Measurements from ENCODE around the gene TMEM222.

Gene TMEM222

GRCh38 chr1:27342778-27343638 lies 21.0 kb downstream of the TMEM222 start:
- no peak for DNase-seq

- no peak for DNase-seq
Observed at GRCh38 chr1:27343639-27344025, 21.7 kb downstream of the TMEM222 start.

- DNase-seq, result no peak
Observed at GRCh38 chr1:27345272-27345671, 23.3 kb downstream of the TMEM222 start.

GRCh38 chr1:27346357-27346756 lies 24.4 kb downstream of the TMEM222 start:
- no peak for DNase-seq

- DNase-seq, result no peak
Observed at GRCh38 chr1:27346991-27347624, 25.1 kb downstream of the TMEM222 start.

- DNase-seq, result no peak
Observed at GRCh38 chr1:27348861-27349783, 27.2 kb downstream of the TMEM222 start.

- DNase-seq, result no peak
Observed at GRCh38 chr1:27349784-27350662, 28.1 kb downstream of the TMEM222 start.

GRCh38 chr1:27350663-27351540 lies 28.9 kb downstream of the TMEM222 start:
- no peak for DNase-seq

- DNase-seq, result no peak
Observed at GRCh38 chr1:27351541-27352107, 29.7 kb downstream of the TMEM222 start.

- no peak for DNase-seq
Observed at GRCh38 chr1:27353166-27353565, 31.2 kb downstream of the TMEM222 start.

- DNase-seq, result no peak
Observed at GRCh38 chr1:27353629-27354028, 31.7 kb downstream of the TMEM222 start.

- DNase-seq, result no peak
Observed at GRCh38 chr1:27355683-27356082, 33.7 kb downstream of the TMEM222 start.

GRCh38 chr1:27356277-27356618 lies 34.3 kb downstream of the TMEM222 start:
- no peak for DNase-seq

- no peak for DNase-seq
Observed at GRCh38 chr1:27356619-27357280, 34.8 kb downstream of the TMEM222 start.

GRCh38 chr1:27357281-27358037 lies 35.5 kb downstream of the TMEM222 start:
- DNase-seq, result no peak

GRCh38 chr1:27358038-27358927 lies 36.3 kb downstream of the TMEM222 start:
- DNase-seq, result no peak

GRCh38 chr1:27358928-27359313 lies 37.0 kb downstream of the TMEM222 start:
- DNase-seq, result no peak

- no peak for DNase-seq
Observed at GRCh38 chr1:27359822-27360158, 37.8 kb downstream of the TMEM222 start.

Data from NCI-H1417 treated with DMSO at 0.1 percent for 48 hours (cell line).